Stimulated activated CD4-positive, alpha-beta T cell treated with anti-CD3 and anti-CD28 coated beads, Interleukin-1b, Interleukin-23, amount 100 ng/mL, for 48 hours (primary cell): ENCODE measurements around the gene SLC9B1.
"Not testable (repeated sequence)": the region's sequence is repeated elsewhere in the genome, so short reads cannot be mapped to it uniquely, and the experiment has no call there.

Experiments
- DNase-seq: peaks from one replicate; pipeline ENCODE4 v3.0.0-alpha.2; 2020

SLC9B1 gene

DNA sequence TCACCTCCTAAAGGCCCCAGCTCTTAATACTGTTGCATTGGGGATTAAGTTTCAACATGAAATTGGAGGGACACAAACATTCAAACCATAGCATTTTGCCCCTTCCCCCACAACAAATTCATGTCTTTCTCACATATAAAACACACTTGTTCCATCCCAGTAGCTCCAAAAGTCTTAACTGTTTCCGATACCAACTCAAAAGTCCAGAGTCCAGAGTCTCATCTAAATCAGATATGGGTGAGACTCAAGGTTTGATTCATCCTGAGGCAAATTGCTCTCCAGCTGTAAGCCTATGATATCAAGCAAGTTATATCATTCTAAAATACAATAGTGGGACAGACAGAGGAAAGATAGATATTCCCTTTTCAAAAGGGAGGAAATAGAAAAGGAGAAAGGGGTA lies 8.7 kb downstream of the SLC9B1 start:
- no peak for DNase-seq

DNA sequence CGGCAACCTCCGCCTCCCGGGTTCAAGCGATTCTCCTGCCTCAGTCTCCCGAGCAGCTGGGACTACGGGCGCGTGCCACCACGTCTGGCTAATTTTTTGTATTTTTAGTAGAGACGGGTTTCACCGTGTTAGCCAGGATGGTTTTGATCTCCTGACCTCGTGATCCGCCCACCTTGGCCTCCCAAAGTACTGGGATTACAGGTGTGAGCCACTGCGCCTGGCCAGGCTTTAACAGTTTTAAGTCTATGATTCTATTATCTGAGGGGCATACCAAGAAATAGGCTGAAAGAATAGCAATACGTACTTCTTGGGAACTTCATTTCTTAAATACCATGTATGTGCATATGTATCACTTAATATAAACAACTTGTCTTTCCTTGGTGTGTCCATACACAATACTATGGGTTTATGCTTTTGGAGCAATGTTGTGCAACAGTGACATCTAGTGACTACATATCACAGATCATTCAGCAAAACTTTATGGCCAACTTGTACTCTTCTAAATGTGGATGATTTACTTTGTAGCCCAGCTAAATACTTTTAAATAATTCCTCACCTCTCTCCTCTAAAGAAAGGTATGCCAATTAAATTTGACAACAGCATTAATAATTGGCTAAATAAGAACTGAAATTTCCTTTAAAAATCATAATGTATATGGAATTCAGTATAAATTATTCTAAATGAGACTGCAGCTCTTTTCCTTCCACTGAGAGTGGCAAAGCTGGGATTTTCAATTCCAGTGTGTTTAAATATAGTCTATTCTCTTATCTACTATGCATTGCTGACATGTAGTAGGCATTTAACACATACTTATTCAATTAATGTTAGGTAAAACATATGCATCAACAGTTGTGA lies 10.4 kb downstream of the SLC9B1 start:
- DNase-seq = no peak

DNA sequence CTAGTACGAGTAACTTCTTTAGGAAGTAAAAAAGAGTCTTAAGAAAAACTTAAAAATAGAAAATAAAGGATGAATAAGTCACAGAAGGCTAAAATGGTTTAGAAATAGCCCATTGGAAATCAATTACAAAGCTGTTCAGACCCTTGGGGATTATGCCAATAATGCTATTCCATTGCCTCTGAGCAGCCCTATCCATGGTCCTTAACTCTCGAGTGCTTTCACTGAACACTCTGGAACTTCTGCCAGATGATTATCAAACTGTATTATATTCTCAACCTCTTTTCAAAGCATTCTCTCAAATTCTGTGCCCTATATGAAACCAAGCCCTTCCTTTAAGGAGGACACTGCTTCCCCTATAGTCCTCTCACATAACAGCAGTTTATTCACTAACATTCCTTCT lies 17.0 kb downstream of the SLC9B1 start:
- DNase-seq = no peak

GRCh38 chr4:102994803-102995202 lies 24.7 kb downstream of the SLC9B1 start:
- DNase-seq = no peak

DNA sequence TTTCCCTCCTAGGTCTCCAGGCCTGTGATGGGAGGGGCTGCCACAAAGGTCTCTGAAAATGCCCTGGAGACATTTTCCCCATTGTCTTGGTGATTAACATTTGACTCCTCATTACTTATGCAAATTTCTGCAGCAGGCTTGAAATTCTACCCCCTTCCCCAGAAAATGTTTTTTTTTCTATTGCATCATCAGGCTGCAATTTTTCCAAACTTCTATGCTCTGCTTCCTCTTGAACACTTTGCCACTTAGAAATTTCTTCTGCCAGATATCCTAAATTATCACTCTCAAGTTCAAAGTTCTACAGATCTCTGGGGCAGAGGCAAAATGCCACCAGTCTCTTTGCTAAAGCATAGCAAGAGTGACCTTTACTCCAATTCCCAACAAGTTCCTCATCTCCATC lies 25.5 kb downstream of the SLC9B1 start:
- DNase-seq = not testable (repeated sequence)

DNA sequence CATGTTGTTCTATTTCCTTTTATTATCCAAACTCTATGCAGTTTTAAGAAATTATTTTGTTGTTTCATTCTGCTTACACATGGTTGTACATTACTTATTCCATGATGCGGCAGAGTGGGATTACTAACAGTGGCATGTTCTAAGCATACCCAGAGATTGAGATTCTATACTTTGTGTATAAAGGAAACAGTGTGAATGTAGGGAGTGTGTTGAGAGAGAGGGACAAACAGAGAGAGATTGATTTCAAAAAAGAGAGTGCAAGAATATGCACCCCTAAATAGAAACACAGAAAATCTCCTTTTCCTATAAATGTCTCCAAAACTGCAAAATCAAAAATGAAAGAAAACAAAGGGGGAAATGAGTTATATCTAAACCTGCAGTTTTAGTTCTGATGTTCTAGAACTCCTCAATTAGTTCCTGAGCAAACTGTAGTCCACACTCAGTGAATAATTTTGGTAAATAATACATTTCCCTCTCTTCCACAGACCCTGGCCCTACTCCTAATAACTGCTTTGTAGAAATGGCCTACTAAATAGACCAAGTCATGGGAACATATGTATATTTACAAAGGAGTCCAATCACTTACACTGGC lies 31.0 kb downstream of the SLC9B1 start:
- DNase-seq = no peak

DNA sequence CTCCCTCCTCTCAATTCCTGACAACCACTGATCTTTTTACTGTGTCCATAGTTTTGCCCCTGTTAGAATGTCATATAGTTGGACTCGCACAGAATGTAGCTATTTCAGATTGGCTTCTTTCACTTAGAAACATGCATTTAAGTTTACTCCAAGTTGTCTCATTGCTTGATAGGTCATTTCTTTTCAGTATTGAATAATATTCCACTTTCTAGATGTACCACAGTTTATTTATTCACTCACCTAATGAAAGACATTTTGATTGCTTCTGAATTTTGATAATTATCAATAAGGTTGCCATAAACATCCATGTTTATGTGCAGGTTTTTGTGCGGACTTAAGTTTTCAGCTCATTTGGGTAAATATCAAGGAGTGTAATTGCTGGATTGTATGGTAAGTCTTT lies 38.5 kb downstream of the SLC9B1 start:
- DNase-seq = no peak

DNA sequence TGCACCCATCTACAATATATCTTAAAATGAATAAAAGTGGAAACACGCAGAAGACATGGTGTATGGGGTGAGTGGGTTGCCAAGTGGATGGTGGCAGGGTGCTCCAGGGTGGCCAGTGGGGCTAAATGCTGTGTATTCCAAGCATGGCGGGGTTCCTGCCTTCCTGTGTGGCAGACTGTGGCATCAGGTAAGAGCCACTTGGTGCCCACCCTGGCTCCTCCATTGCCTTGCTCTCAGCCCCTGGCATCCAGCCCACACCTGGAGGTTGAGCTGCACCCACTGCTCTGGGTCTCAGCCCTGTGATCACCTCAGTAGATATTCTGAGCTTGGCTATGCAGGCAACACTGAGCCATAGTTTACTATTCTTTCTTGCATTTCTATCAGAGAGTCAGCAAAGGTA lies 57.7 kb downstream of the SLC9B1 start:
- not testable (repeated sequence) for DNase-seq

DNA sequence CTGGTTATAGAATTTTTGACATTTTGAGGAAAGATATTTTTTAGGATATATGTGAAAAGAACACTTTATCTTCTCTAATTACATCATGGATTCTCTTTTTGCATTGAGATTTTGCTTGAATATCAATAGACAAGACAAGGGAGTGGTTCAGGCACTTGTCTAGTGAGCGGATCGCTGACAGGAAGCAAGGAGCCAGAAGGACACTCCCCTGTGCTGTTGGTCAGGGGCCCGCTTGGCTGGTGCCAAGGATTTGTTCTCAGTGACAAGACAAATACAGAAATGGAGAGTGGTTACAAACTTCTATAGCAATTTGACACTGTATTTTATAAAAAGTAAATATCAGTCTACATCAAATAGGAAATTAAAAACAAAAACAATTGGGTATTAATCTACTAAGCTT lies 60.0 kb downstream of the SLC9B1 start:
- no peak for DNase-seq

DNA sequence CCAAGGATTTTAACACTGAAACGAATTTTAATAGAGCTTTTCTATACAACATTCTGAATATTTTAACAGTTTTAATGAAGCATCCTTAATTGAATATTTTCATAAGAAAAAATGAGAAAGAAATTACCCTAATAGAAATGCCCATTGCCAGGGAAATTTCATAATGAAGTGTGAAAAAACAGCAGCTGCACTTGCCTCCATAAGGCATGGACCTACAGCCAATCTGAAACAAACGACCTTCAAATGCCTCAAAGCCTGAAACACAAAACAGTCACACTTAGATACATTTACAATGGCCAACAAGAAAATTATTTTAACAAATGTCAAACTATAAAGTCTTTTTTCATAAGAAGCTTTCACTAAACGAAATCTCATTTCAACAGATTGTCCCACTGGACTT lies 74.4 kb downstream of the SLC9B1 start:
- DNase-seq = no peak

GRCh38 chr4:102938063-102938462 lies 81.4 kb downstream of the SLC9B1 start:
- DNase-seq = not testable (repeated sequence)

DNA sequence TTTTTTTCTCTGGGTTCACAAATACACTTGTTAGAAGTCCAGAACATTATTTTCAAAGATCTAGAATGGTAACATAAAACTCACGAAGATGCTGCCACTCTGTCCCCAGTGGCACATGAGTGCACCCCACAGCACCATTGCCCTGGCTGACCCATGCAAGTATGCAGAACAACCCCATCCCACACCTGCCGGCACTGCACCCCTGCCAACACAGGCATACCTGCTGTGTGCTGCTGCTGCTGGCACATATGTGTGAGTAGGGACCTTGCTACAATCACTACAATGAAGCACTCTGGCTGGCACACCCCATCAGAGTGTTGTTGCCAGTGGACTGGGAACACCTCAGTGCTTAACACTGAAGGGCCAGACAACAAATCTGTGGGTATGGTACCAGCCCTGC lies 83.8 kb downstream of the SLC9B1 start:
- DNase-seq = no peak

GRCh38 chr4:102919697-102920096 lies 99.8 kb downstream of the SLC9B1 start:
- DNase-seq = not testable (repeated sequence)

GRCh38 chr4:102918859-102919258 lies 100.6 kb downstream of the SLC9B1 start:
- DNase-seq = no peak

DNA sequence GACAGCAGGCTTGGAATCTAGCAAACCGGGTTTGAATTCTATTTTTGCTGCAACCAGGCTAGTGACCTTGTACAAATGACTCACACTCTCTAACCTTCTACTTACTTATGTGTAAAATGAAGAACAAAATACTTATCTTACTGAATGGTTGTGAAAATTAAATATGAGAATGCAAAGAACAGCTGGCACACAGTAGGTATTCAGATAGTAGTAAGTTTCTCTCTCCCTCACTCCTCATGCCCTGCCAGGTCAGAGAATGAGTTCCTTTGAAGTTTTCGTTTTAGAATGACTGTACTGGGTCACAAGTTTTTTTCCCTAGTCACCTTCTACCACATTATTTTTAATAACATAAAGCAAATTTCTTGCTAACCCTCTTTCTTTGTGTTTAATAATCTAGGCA lies 117.7 kb downstream of the SLC9B1 start:
- no peak for DNase-seq

- DNase-seq = not testable (repeated sequence)
These were observed 121.9 kb downstream of the SLC9B1 start for GRCh38 chr4:102897610-102898009.

GRCh38 chr4:102896547-102896946 lies 123.0 kb downstream of the SLC9B1 start:
- DNase-seq = not testable (repeated sequence)

DNA sequence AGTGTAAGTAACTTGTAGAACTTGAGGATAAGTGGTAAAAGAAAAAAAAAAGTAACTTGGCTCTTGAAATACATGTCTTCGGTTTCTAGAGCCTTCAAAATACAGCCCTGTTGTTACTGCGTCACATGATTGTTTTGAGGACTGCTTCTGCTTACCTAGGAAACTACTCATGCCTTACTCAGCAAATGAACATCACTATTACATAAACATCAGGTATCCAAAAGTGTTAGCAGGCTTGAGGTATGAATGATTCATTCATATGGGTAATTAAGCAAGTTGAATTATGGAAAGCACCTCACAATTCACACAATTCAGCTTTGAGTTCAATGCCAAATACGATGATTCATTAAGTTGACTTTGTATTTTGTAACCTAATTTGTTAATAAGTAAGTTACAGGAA lies 129.6 kb downstream of the SLC9B1 start:
- not testable (repeated sequence) for DNase-seq

- DNase-seq = not testable (repeated sequence)
These were observed 130.9 kb downstream of the SLC9B1 start for GRCh38 chr4:102888570-102888969.

GRCh38 chr4:102883278-102883677 lies 136.2 kb downstream of the SLC9B1 start:
- DNase-seq = no peak

GRCh38 chr4:102881343-102881742 lies 138.2 kb downstream of the SLC9B1 start:
- DNase-seq = no peak

DNA sequence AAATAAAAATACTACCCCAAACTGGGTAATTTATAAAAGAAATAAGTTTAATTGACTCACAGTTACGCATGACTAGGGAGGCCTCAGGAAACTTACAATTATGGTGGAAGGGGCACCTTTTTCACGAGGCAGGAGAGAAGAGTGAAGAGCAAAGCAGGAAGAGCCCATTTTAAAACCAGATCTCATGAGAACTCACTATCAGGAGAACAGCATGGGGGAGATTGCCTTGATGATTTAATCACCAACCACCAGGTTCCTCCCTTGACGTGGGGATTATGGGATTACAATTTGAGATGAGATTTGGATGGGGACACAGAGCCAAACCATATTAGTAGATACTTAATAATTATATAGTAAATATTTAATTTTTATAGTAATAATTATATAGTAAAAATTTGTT lies 140.6 kb downstream of the SLC9B1 start:
- DNase-seq = no peak

DNA sequence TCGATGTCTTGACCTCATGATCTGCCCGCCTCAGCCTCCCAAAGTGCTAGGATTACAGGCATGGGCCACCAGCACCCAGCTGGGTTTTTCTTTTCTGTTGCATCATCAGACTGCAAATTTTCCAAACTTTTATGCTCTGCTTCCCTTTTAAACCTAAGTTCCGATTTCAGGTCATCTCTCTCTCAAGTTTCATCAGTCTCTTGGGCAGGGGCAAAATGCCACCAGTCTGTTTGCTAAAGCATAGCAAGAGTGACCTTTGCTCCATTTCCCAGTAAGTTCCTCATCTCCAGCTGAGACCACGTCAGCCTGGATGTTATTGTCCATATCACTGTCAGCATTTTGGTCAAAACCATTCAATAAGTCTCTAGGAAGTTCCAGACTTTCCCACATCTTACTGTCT lies 141.2 kb downstream of the SLC9B1 start:
- DNase-seq = not testable (repeated sequence)

DNA sequence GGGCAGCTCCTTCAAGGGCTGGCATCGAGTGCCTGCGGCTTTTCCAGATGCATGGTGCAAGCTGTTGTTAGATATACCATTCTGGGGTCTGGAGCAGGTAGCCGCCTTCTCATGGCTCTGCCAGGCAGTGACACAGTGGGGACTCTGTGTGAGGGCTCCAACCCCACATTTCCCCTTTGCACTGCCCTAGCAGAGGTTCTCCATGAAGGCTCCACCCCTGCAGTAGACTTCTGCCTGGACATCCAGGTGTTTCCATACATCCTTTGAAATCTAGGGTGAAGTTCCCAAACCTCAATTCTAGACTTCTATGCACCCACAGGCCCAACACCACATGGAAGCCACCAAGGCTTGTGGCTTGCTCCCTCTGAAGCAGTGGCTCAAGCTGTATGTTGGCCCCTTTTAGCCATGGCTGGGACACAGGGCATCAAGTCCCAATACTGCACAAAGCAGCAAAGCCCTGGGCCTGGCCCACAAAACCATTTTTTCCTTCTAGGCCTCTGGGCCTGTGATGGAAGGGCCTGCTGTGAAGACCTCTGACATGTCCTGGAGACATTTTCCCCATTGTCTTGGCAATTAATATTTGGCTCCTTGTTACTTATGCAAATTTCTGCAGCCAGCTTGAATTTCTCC lies 141.9 kb downstream of the SLC9B1 start:
- DNase-seq = not testable (repeated sequence)
